HG02981 (cell line): Measurements from ENCODE around the gene NDUFA12.
"Not testable (repeated sequence)": the region's sequence is repeated elsewhere in the genome, so short reads cannot be mapped to it uniquely, and the experiment has no call there.

Experiments
- ATAC-seq: cut with Tn5 transposase; IDR thresholded peaks from one replicate; pipeline ENCODE4 v1.9.1; 2021; ENCODE audit warnings: mild to moderate bottlenecking, moderate library complexity; ENCODE audit not compliant: unreplicated experiment

The NDUFA12 gene

DNA sequence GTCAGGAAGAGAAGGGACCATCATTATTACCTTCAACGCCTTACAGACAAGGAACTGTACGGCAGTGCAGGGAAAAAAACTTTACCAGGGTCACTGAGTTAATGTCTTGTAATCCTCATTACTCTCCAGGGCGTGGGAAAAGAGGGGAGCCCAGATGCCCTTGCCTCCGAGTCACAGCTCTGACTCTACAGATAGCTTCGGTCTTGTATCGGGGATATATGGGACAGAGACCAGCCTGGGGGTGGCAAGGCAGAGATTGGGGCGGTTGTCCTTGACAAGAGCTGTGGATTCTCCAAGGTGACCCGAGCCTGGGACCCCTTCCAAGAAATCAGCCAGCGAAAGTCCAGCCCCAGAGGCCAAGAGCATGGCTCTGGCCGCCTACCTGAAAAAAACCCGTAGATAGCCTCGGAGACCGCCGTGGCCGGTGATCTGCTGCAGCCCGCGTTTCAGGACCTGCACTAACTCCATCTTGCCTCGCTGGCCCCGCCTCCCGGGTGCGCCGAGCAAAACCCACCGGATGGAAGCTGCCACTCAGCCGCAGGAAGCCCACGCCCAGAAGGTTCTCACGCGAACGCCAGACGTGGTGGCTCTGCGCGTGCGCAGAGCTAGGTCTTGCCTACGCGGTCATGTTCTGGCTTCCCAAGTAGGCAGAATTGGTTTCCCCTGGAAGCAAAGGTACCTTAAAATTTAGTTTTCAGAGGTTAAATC, at the start of gene NDUFA12:
TSS of gene NDUFA12 (minus strand) at position 485 of the 708 bp plus-strand sequence. CDS start at position 468, 17 bp downstream.
- peak; percentile 99 for ATAC-seq

GRCh38 chr12:95051241-95051640, 47.7 kb upstream of the NDUFA12 start:
- ATAC-seq = no peak

GRCh38 chr12:95037906-95038305, 34.4 kb upstream of the NDUFA12 start:
- ATAC-seq = no peak

DNA sequence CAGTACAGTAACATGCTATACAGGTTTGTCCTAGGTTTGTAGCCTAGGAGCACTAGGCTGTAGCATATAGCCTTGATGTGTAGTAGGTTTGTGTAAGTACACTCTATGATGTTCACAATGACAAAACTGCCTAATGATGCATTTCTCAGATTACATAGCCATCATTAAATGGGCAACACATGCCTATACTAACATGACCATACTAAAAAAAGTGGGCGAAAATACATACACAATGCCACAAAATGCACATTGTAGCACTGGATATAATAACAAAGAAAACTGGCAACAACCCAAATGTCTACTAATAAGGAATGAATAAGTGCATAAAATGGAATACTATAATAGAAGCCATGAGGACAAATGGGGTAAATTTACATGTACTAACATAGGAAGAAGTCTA, 31.3 kb upstream of the NDUFA12 start:
- no peak for ATAC-seq

GRCh38 chr12:95022477-95022876, 19.0 kb upstream of the NDUFA12 start:
- ATAC-seq = no peak

DNA sequence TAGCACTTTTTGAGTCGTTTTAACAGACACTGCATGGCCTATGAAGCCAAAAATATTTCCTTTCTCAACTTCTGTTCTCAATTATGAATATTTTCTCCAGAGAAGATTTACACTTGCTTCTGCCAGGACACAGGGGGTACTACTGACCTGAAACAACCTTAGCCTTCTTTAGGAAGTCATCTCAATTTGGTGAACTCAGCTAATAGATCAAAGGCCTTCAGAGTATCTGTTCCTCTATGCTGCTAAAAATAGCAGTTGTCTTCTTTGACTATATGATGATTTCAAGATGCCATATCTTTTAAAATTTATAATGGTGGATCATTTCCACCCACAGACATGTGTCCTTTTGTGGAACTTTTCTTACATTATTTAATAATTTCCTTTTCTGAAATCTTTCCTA, 14.0 kb upstream of the NDUFA12 start:
- ATAC-seq = no peak

DNA sequence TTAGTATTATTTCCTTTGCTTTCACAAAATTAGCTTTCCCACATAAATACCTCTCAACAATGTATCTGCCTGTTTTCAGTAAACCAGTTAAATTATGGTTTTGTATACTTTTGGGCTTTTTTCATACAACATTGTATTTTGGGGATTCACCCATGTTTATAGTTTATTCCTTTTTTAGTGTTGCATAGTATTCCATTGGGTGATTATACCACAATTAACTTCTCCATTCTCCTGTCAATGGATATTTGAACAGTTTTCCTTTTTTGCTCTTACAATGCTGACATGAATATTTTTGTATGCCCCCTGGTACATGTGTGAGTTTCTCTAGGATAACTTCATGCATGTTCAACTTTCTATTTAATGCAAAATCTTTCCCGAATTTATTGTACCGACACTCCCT, 12.6 kb upstream of the NDUFA12 start:
- no peak for ATAC-seq

GRCh38 chr12:95014554-95014953, 11.1 kb upstream of the NDUFA12 start:
- ATAC-seq = no peak

DNA sequence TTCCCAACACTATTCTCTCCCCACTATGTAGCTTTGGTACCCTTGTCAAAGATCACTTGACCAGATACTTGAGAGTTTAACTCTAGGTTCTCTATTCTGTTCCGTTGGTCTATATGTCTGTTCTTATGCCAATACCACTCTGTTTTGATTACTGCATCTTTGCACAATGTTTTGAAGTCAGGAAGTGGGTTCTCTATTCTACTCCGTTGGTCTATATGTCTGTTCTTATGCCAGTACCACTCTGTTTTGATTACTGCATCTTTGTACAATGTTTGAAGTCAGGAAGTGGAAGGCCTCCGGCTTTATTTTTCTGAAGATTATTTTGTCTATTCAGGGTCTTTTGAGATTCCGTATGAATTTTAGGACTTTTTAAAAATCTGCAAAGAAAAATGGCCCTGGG, 2.7 kb upstream of the NDUFA12 start:
- no peak for ATAC-seq

DNA sequence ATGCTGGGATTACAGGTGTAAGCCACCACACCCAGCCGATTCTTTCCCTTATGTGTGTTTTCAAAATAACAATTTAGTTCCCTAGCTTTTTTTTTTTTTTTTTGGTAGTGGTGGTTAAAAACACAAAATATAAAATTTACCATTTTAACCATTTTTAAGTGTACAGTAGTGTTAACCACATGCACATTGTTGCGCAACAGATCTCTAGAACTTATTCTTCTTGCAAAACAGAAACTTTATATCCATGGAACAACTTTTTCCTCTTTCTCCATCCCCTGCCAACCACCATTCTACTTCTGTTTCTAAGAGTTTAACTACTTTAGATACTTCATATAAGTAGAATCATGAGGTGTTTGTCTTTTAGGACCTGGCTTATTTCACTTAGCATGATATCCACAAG, 1.1 kb upstream of the NDUFA12 start:
- ATAC-seq = no peak

- ATAC-seq = peak; percentile 3
Measured at GRCh38 chr12:95003921-95004272, 400 bp upstream of the NDUFA12 start.

DNA sequence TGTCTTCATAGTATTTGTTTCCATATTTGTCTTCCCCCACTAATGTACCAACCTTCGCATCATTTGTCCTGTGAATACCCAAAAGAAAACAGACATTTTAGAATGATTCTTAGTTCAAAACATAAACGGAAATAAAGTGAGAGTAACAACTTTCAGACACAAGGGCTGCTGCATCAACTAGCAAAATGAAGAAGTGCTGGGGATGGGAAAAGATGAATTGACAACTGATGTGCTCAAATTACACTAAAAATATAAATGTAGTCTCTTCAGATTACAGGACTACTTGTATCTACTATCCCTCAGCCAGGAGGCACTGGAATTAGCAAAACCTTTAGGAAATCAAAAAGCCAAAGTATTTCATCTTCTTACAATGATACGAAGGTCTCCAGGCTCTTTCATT, 743 bp downstream of the NDUFA12 start:
- no peak for ATAC-seq

DNA sequence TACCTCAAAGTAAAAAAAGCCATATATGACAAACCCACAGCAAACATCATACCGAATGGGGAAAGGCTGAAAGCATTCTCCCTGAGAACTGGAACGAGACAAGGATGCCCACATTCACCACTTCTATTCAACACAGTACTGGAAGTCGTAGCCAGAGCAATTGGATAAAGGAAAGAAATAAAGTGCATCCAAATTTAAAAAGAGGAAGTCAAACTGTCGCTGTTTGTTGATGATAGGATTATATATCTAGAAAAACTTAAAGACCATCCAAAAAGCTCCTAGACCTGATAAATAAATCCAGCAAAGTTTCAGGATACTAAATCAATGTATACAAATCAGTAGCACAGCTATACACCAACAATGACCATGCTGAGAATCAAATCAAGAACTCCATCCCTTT, 5.2 kb downstream of the NDUFA12 start:
- ATAC-seq = no peak

DNA sequence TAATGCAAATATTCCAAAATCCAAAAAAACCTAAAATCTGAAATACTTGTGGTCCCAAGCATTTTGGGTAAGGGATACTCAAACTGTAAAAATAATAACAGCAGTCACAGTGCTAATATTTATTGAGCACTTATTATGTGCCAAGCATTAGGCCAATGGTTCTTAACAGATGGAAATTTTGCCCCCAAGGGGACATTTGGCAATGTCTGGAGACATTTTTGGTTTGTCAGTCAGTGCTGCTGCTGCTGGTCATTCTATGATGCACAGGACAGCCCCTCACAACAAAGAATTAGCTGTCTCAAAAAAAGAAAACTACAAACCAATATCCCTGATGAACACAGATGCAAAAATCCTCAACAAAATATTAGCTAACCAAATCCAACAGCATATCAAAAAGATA, 5.8 kb downstream of the NDUFA12 start:
- ATAC-seq = no peak

GRCh38 chr12:94997061-94997460, 6.4 kb downstream of the NDUFA12 start:
- ATAC-seq = no peak

GRCh38 chr12:94994312-94994711, 9.2 kb downstream of the NDUFA12 start:
- no peak for ATAC-seq

DNA sequence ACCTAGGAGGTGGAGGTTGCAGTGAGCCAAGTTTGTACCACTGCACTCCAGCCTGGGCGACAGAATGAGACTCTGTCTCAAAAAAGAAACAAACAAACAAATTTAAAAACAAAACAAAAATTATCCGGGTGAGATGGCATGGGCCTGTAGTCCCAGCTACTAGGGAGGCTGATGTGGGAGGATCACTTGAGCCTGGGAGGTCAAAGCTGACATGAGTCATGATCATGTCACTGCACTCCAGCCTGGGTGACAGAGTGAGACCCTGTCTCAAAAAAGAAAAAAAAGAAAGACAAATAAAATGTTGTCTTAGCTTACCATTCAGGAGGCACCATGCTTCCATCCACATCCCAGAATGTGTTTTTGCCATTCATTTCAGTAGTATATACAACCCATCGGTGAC, 9.6 kb downstream of the NDUFA12 start:
- ATAC-seq = not testable (repeated sequence)

DNA sequence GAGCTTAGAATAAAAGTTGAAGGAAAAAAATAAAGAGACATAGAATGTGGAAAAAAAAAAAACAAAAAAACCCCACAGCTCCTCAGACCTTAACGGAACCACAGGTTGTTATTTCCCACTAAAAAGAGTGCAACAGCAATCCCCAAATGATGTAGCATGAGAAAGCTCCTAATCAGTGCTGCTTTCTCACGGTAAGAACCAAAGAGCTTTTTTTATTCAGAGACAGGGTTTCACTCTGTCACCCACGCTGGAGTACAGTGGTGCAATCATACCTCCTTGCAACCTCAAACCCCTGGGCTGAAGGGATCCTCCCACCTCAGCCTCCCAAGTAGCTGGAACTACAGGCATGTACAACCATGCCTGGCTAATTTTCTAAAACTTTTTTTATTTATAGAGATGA, 13.3 kb downstream of the NDUFA12 start:
- ATAC-seq = no peak

DNA sequence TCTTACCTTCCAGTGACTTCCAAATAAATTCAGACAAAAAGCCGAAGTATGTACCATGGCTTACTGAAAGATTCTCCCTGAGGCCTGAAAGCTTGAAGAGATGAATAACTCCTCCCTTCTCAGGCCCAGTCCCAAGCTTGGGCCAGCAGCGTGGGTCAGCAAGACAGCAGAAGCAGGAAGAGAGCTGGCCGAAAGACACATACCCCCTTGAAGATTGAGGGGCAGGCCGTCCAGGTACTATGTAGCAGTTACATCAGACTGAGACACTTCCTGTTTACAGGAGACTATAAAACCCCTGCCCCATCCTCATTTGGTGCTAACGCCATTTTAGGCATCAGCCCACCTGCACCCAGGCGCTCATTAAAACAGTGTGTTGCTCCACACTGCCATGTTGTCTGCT, 15.0 kb downstream of the NDUFA12 start:
- ATAC-seq = no peak

DNA sequence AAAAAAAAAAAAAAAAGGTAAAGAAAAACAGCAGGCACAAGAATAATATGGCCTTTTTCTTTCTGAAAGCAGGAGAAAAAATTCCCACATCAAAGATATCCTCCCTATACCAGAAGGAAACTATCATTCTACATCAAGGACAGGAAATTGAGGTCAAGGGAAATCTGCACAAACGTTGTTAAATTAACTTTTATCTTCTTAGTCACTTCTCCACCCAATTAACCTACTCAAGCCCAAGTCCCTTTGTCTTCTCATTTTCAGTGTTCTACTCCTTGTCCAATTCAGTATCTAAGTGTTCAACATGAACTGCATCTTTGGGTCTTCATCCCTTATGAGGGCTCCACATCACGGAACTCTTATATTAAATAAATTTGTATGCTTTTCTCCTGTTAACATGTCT, 15.7 kb downstream of the NDUFA12 start:
- no peak for ATAC-seq

DNA sequence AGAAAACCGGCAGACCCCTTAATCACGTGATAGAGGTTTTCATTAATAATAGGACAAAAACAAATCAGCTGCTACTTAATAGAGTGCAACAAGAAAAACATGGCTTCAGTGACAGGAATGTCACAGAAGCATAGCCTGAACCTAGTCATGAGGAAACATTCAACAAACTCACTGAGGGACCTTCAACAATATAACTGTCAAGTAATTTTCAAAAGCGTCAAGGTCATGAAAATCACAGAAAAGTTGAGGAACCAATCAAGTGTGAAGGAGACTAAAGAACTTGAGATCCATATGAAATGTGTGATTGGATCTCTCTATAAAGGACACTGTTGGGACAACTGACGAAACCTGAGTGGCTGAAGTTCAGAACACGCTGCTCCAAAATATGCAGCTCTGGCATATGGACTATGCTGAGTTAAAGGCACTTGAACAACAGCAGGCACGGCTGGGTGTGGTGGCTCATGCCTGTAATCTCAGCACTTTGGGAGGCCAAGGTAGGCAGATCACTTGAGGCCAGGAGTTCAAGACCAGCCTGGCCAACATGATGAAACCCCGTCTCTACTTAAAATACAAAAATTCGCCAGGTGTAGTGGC, 16.3 kb downstream of the NDUFA12 start:
- ATAC-seq = no peak

DNA sequence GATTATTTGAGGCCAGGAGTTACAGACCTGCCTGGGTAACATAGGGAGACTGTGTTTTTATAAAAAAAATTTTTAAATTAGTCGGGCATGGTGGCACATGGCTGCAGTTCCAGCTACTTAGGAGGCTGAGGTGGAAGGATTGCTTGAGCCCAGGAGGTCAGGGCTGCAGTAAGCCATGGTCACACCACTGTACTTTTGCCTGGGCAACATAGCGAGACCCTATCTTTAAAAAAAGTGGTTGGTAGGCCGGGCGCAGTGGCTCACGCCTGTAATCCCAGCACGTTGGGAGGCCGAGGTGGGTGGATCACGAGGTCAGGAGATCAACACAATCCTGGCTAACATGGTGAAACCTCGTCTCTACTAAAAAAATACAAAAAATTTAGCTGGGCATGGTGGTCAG, 18.4 kb downstream of the NDUFA12 start:
- not testable (repeated sequence) for ATAC-seq

- no peak for ATAC-seq
Measured at GRCh38 chr12:94983321-94983720, 20.2 kb downstream of the NDUFA12 start.
